ENCODE measurements around the gene C1orf50. TPM values are rescaled to one million over a fixed set of nuclear protein-coding genes. Genes with fewer than 3 reads are reported as not detected.

C1orf50 gene
- total RNA-seq, 1 experiment from 2014 or later, result 8.3 TPM

DNA sequence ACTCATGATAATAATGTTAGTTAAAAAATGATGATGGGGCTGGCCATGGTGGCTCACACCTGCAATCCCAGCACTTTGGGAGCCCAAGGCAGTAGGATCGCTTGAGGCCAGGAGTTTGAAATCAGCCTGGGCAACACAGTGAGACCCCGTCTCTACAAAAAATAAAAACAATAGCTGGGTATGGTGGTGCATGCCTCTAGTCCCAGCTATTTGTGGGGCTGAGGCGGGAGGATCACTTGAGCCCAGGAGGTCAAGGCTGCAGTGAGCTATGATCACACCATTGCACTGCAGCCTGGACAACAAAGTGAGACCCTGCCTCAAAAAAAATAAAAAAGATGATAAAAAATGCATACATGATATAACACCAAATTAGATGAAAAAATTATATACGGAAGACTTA is 5.5 kb upstream of the C1orf50 start:
- H3K79me2 ChIP-seq (ENCODE audit: low read depth), result peaks cover 10% of the 10 kb centered on the region; the same call in 1 of the 2 replicates
- H3K4me1 ChIP-seq (replicated peaks; ENCODE audit: insufficient read depth), result peaks cover 10% of the 10 kb centered on the region; the same call in 1 of the 2 replicates
- TF ChIP-seq, protein P1, sequence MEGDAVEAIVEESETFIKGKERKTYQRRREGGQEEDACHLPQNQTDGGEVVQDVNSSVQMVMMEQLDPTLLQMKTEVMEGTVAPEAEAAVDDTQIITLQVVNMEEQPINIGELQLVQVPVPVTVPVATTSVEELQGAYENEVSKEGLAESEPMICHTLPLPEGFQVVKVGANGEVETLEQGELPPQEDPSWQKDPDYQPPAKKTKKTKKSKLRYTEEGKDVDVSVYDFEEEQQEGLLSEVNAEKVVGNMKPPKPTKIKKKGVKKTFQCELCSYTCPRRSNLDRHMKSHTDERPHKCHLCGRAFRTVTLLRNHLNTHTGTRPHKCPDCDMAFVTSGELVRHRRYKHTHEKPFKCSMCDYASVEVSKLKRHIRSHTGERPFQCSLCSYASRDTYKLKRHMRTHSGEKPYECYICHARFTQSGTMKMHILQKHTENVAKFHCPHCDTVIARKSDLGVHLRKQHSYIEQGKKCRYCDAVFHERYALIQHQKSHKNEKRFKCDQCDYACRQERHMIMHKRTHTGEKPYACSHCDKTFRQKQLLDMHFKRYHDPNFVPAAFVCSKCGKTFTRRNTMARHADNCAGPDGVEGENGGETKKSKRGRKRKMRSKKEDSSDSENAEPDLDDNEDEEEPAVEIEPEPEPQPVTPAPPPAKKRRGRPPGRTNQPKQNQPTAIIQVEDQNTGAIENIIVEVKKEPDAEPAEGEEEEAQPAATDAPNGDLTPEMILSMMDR (conservative IDR thresholded peaks at IDR 0.05), result no peak
- TF ChIP-seq EZH2 (IDR thresholded peaks at IDR 0.05; ENCODE audit: low read depth), result no peak
- no peaks in the 10 kb centered on the region; the same call in 1 of the 2 replicates for H3F3A ChIP-seq (ENCODE audit: insufficient read depth, low read depth)
- ChIA-PET CTCF (interaction anchor here (0.6 kb wide), 1 partner anchor 305 kb away, joined by 4 read pairs; no protein-coding TSS in a partner anchor), POLR2A (ENCODE audit: unreplicated experiment) (no interaction called here)
- intact Hi-C loops (cut with micrococcal nuclease; ENCODE audit: unreplicated experiment), result loop anchor here (10.0 kb wide), 1 partner anchor 1327 kb away; no protein-coding TSS in a partner anchor
- DNase-seq, result no peak
- H4K20me1 ChIP-seq (ENCODE audit: insufficient read depth), result no peaks in the 10 kb centered on the region
- H3K36me3 ChIP-seq (ENCODE audit: low read depth), result 0 out of 2 replicates have a peak, but pooled peaks cover under 1% of the 10 kb centered on the region
- no peak overlapping the region for H3K4me2 ChIP-seq
- BruUV-seq (replicated peaks), result no TSS peak
- H3K4me3 ChIP-seq, result no peak overlapping the region
- no peaks in the 10 kb centered on the region for H3K9me2 ChIP-seq (ENCODE audit: insufficient read depth)
- H3K9me3 ChIP-seq (ENCODE audit: insufficient read depth, low read depth), result no peaks in the 10 kb centered on the region
- H3K27ac ChIP-seq, result no peak overlapping the region
- no peaks in the 10 kb centered on the region for H3K27me3 ChIP-seq (ENCODE audit: insufficient read depth, low read depth)
- H2AFZ ChIP-seq, result no peak overlapping the region

DNA sequence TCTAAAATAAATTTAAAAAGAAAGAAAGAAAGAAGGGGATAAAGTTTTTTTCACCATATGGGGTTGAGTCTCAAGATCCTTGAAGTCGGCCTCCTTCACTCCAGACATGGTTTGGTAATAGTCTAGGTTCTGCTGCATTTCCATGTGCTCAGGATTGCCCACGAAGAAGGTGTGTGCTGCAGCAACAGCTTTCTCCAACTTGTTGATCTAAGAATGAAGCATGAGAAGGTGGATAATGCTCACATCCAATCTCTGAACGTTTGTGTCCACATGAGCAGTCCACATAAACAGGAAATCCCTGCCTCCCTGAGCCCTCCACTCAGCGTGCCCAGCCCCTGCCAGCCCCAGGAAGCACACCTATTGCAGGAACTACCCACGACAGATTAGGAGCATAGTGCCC is 4.8 kb upstream of the C1orf50 start:
- no peaks in the 10 kb centered on the region for H3K9me2 ChIP-seq (ENCODE audit: insufficient read depth)
- H3K27ac ChIP-seq, result no peak overlapping the region
- no peak overlapping the region for H2AFZ ChIP-seq
- DNase-seq, result no peak
- H3K4me3 ChIP-seq, result no peak overlapping the region
- peaks cover 10% of the 10 kb centered on the region; the same call in 1 of the 2 replicates for H3K4me1 ChIP-seq (replicated peaks; ENCODE audit: insufficient read depth)
- peaks cover 10% of the 10 kb centered on the region; the same call in 1 of the 2 replicates for H3K79me2 ChIP-seq (ENCODE audit: low read depth)
- CTCF ChIA-PET, result interaction anchor here (1.1 kb wide), 1 partner anchor 305 kb away, joined by 4 read pairs; no protein-coding TSS in a partner anchor
- TF ChIP-seq, protein P1 (conservative IDR thresholded peaks at IDR 0.05), result no peak
- no peak for TF ChIP-seq EZH2 (IDR thresholded peaks at IDR 0.05; ENCODE audit: low read depth)
- H3F3A ChIP-seq (ENCODE audit: insufficient read depth, low read depth), result no peaks in the 10 kb centered on the region; the same call in 1 of the 2 replicates
- no TSS peak for BruUV-seq (replicated peaks)
- no peaks in the 10 kb centered on the region for H4K20me1 ChIP-seq (ENCODE audit: insufficient read depth)
- H3K27me3 ChIP-seq (ENCODE audit: insufficient read depth, low read depth), result no peaks in the 10 kb centered on the region
- no peak overlapping the region for H3K4me2 ChIP-seq
- POLR2A ChIA-PET (ENCODE audit: unreplicated experiment), result interaction anchor here (0.7 kb wide), 1 partner anchor 112 kb away, joined by 7 read pairs; no protein-coding TSS in a partner anchor
- no peaks in the 10 kb centered on the region for H3K9me3 ChIP-seq (ENCODE audit: insufficient read depth, low read depth)
- H3K36me3 ChIP-seq (ENCODE audit: low read depth), result no peaks in the 10 kb centered on the region
- intact Hi-C loops (cut with micrococcal nuclease; ENCODE audit: unreplicated experiment), result loop anchor here (10.0 kb wide), 1 partner anchor 1327 kb away; no protein-coding TSS in a partner anchor

DNA sequence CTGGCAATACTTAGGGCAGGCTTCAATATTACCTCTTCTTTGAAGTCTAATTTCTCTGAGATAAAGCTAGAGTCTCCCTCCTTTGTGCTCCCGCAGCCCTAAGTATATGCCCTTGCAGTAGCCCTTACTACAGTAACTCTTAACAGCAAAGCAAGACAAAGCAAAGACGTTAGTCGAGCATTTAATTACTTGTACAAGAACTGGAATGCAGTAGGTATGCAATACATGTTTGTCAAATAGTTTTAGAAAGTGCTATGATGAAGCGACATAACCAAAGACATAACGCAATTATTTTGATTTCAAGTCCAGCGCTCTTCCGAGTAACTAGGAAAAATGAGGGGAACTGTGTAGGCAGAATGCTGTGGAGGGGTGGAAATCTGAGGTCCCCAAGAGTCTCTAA is 1.8 kb upstream of the C1orf50 start:
- H3K4me1 ChIP-seq (replicated peaks; ENCODE audit: insufficient read depth), result peaks cover 24% of the 10 kb centered on the region
- no peaks in the 10 kb centered on the region for H3K9me3 ChIP-seq (ENCODE audit: insufficient read depth, low read depth)
- intact Hi-C loops (cut with micrococcal nuclease; ENCODE audit: unreplicated experiment), result loop anchor here (10.0 kb wide), 1 partner anchor 1330 kb away; no protein-coding TSS in a partner anchor
- ChIA-PET POLR2A (ENCODE audit: unreplicated experiment) (no interaction called here), CTCF (interaction anchor here (0.9 kb wide), 1 partner anchor 81 kb away, joined by 12 read pairs; the partner anchor contains the start of gene ZNF691)
- no peaks in the 10 kb centered on the region for H3F3A ChIP-seq (ENCODE audit: insufficient read depth, low read depth)
- peak overlapping the region; percentile 86; the same call in 1 of the 2 replicates for H3K4me3 ChIP-seq
- TF ChIP-seq, protein P1 (conservative IDR thresholded peaks at IDR 0.05), result no peak
- no peak for TF ChIP-seq EZH2 (IDR thresholded peaks at IDR 0.05; ENCODE audit: low read depth)
- H4K20me1 ChIP-seq (ENCODE audit: insufficient read depth), result no peaks in the 10 kb centered on the region
- no TSS peak for BruUV-seq (replicated peaks)
- no peaks in the 10 kb centered on the region for H3K9me2 ChIP-seq (ENCODE audit: insufficient read depth)
- peak overlapping the region; percentile 98 for H3K4me2 ChIP-seq
- H2AFZ ChIP-seq, result no peak overlapping the region
- H3K36me3 ChIP-seq (ENCODE audit: low read depth), result no peaks in the 10 kb centered on the region
- no peaks in the 10 kb centered on the region for H3K27me3 ChIP-seq (ENCODE audit: insufficient read depth, low read depth)
- H3K79me2 ChIP-seq (ENCODE audit: low read depth), result peaks cover 27% of the 10 kb centered on the region
- no peak overlapping the region for H3K27ac ChIP-seq
- no peak for DNase-seq

Data from PC-9 (cell line).